Neural progenitor cell (in vitro differentiated cells): Measurements from ENCODE around the gene ELMO1. TPM values are rescaled to one million over a fixed set of nuclear protein-coding genes. Genes with fewer than 3 reads are reported as not detected.

Experiments used
- DNase-seq: peaks from one replicate; pipeline ENCODE4 v3.0.0-alpha.2; 2016; ENCODE audit warnings: low spot score
- H2AFZ ChIP-seq: fragments of 200-600 bp; sonication (generic); replicated peaks from 2 replicates; pipeline ENCODE4 v1.6.1; 2016; ENCODE audit warnings: antibody characterized with exemption
- H3F3A ChIP-seq: fragments of 200-600 bp; sonication (generic); 2 replicates; pipeline ENCODE4 v1.6.1; 2016; ENCODE audit warnings: antibody characterized with exemption, low read depth
- H3K27ac ChIP-seq: fragments of 200-600 bp; sonication (generic); 2 replicates; pipeline ENCODE4 v1.5.1; 2016; ENCODE audit warnings: mild to moderate bottlenecking
- H3K27me3 ChIP-seq: fragments of 200-600 bp; sonication (generic); 2 replicates; pipeline ENCODE4 v1.6.1; 2016; ENCODE audit warnings: mild to moderate bottlenecking, moderate library complexity
- H3K36me3 ChIP-seq: fragments of 200-600 bp; sonication (generic); 2 replicates; pipeline ENCODE4 v1.5.1; 2016
- H3K4me1 ChIP-seq: fragments of 200-600 bp; sonication (generic); 2 replicates; pipeline ENCODE4 v1.6.1; 2016; ENCODE audit warnings: mixed run types
- H3K4me2 ChIP-seq: fragments of 200-600 bp; sonication (generic); 2 replicates; pipeline ENCODE4 v1.6.1; 2016
- H3K4me3 ChIP-seq: fragments of 200-600 bp; sonication (generic); 2 replicates; pipeline ENCODE4 v1.5.1; 2016
- H3K79me2 ChIP-seq: fragments of 200-600 bp; sonication (generic); 2 replicates; pipeline ENCODE4 v1.6.1; 2016; ENCODE audit warnings: low read depth
- H3K9ac ChIP-seq: fragments of 200-600 bp; sonication (generic); 2 replicates; pipeline ENCODE4 v1.6.1; 2016
- H3K9me3 ChIP-seq: fragments of 200-600 bp; sonication (generic); 2 replicates; pipeline ENCODE4 v1.5.1; 2016; ENCODE audit warnings: low read depth
- H4K20me1 ChIP-seq: fragments of 200-600 bp; sonication (generic); 2 replicates; pipeline ENCODE4 v1.6.1; 2016; ENCODE audit warnings: low read depth
- H3K27ac Mint-ChIP-seq: 3 replicates; pipeline ENCODE4 v1.8.0; 2021; ENCODE audit warnings: mixed read lengths
- H3K27me3 Mint-ChIP-seq: 2 replicates; pipeline ENCODE4 v1.8.0; 2022; ENCODE audit warnings: low read depth, mild to moderate bottlenecking, inconsistent platforms, moderate library complexity, mixed read lengths; ENCODE audit not compliant: insufficient read depth
- H3K36me3 Mint-ChIP-seq: 3 replicates; pipeline ENCODE4 v1.8.0; 2021; ENCODE audit warnings: mixed read lengths
- H3K4me1 Mint-ChIP-seq: 3 replicates; pipeline ENCODE4 v1.8.0; 2021; ENCODE audit warnings: mixed read lengths
- H3K4me3 Mint-ChIP-seq: 3 replicates; pipeline ENCODE4 v1.8.0; 2021; ENCODE audit warnings: mild to moderate bottlenecking, moderate library complexity, mixed read lengths
- H3K9me3 Mint-ChIP-seq: 3 replicates; pipeline ENCODE4 v1.8.0; 2020; ENCODE audit warnings: mixed read lengths
- EZH2 ChIP-seq: fragments of 200-600 bp; sonication (generic); IDR thresholded peaks from 2 replicates; pipeline ENCODE4 v1.6.1; 2017; ENCODE audit warnings: antibody characterized with exemption, mild to moderate bottlenecking, moderate library complexity
- EZH2phosphoT487 ChIP-seq: fragments of 200-600 bp; sonication (generic); IDR thresholded peaks from 2 replicates; pipeline ENCODE4 v1.6.1; 2017; ENCODE audit warnings: antibody characterized with exemption
- total RNA-seq: library from RNA; depleted of rRNA; stranded (reverse); fragments of >200 nt; gene quantifications from 2 replicates; pipeline ENCODE4 v1.2.3, GENCODE V29; 2015; ENCODE audit warnings: low replicate concordance
- TF ChIP-seq, protein P1 (sequence below): fragments of 200-600 bp; sonication (generic); IDR thresholded peaks from 2 replicates; pipeline ENCODE4 v1.5.1; 2017; ENCODE audit warnings: antibody characterized with exemption, mild to moderate bottlenecking

The ELMO1 gene
- total RNA-seq, 1 donor from 2014 or later = 22.0 TPM

DNA sequence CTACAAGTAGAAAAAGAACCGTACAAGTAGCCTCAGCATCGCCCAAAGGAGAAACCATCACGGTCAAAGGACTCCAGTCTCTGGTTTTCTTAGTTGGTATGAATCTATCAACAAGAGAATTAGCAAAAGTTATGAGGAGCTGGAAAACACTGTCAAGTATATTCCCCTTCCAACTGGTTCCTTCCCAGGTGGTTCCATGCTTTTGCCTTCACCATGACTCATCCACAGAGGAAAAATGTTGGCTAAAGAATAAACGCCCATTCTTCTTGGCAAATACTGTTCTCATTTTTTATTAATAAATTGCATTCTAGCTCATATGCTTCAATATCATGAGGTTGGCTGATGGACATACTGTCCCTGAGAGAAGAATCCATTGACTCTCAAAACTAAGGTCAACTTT, 6.4 kb downstream of the ELMO1 start:
- H3K4me3 ChIP-seq = no peak overlapping the region
- peaks cover 20% of the 10 kb centered on the region for H3K4me1 ChIP-seq
- H3K79me2 ChIP-seq = peaks cover 7% of the 10 kb centered on the region
- peak overlapping the region; percentile 23 for H3K4me2 ChIP-seq
- no peaks in the 10 kb centered on the region for H3K36me3 ChIP-seq
- no peak overlapping the region for H2AFZ ChIP-seq
- DNase-seq = no peak
- H3K27ac Mint-ChIP-seq = no peak overlapping the region
- no peak overlapping the region for H3K4me3 Mint-ChIP-seq
- H4K20me1 ChIP-seq = no peaks in the 10 kb centered on the region
- H3K9me3 ChIP-seq = no peaks in the 10 kb centered on the region
- peaks cover 2% of the 10 kb centered on the region for H3K9me3 Mint-ChIP-seq
- TF ChIP-seq, protein P1, sequence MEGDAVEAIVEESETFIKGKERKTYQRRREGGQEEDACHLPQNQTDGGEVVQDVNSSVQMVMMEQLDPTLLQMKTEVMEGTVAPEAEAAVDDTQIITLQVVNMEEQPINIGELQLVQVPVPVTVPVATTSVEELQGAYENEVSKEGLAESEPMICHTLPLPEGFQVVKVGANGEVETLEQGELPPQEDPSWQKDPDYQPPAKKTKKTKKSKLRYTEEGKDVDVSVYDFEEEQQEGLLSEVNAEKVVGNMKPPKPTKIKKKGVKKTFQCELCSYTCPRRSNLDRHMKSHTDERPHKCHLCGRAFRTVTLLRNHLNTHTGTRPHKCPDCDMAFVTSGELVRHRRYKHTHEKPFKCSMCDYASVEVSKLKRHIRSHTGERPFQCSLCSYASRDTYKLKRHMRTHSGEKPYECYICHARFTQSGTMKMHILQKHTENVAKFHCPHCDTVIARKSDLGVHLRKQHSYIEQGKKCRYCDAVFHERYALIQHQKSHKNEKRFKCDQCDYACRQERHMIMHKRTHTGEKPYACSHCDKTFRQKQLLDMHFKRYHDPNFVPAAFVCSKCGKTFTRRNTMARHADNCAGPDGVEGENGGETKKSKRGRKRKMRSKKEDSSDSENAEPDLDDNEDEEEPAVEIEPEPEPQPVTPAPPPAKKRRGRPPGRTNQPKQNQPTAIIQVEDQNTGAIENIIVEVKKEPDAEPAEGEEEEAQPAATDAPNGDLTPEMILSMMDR = no peak
- no peak for TF ChIP-seq EZH2
- no peak for TF ChIP-seq EZH2phosphoT487
- no peaks in the 10 kb centered on the region for H3F3A ChIP-seq
- peaks cover 7% of the 10 kb centered on the region for H3K27me3 ChIP-seq
- peaks cover 7% of the 10 kb centered on the region for H3K27me3 Mint-ChIP-seq
- H3K9ac ChIP-seq = no peak overlapping the region
- peaks cover 6% of the 10 kb centered on the region for H3K36me3 Mint-ChIP-seq
- H3K27ac ChIP-seq = no peak overlapping the region
- peaks cover 26% of the 10 kb centered on the region for H3K4me1 Mint-ChIP-seq

DNA sequence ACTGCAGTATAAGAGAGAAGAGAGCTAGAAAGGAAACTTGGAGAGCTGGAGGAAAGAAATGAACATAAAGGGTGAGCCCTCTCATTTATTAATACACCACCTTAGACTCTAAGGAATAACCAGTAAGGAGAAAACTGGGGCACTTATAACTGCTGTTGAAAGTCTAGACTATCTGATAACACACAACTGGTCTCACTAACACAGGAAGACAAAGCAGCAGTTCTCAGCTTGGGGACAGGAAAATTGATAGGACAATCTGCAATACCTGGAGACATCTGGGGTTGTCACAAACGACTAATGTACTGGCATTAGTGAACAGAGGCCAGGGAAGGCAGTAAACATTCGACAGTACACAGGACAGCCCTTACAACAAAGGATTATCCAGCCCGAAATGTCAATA, 6.8 kb downstream of the ELMO1 start:
- Mint-ChIP-seq H3K27me3 (peaks cover 5% of the 10 kb centered on the region), H3K27ac (no peak overlapping the region), H3K4me1 (peaks cover 21% of the 10 kb centered on the region), H3K9me3 (peaks cover 2% of the 10 kb centered on the region), H3K4me3 (no peak overlapping the region), H3K36me3 (peaks cover 6% of the 10 kb centered on the region)
- H3K79me2 ChIP-seq = peaks cover 7% of the 10 kb centered on the region
- H3K27me3 ChIP-seq = peaks cover 3% of the 10 kb centered on the region
- DNase-seq = no peak
- H3K36me3 ChIP-seq = no peaks in the 10 kb centered on the region
- no peaks in the 10 kb centered on the region for H3F3A ChIP-seq
- H2AFZ ChIP-seq = no peak overlapping the region
- H4K20me1 ChIP-seq = no peaks in the 10 kb centered on the region
- H3K9ac ChIP-seq = no peak overlapping the region
- H3K27ac ChIP-seq = no peak overlapping the region
- H3K4me1 ChIP-seq = peaks cover 15% of the 10 kb centered on the region
- peak overlapping the region; percentile 23 for H3K4me2 ChIP-seq
- no peaks in the 10 kb centered on the region for H3K9me3 ChIP-seq
- no peak overlapping the region for H3K4me3 ChIP-seq
- TF ChIP-seq EZH2phosphoT487 = no peak
- TF ChIP-seq, protein P1 = no peak
- no peak for TF ChIP-seq EZH2

DNA sequence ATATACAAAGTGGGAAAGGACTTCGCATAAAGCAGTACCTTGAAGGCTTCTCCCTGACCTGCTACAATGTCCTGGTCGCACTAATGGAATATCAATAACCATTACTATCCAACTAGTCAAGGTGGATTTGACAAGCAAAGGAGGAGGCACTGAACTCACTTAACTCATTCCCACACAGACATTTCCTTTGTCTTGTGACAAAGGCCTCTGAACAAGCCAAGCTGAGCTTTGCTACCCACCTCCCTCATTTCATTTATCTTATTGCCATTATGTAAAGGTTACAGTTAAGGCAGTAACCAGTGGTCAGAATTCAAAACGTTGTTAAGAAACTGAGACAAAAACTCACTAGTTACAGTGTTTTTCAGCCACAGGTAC, 7.3 kb downstream of the ELMO1 start:
- Histone ChIP-seq H3K79me2 (peaks cover 7% of the 10 kb centered on the region), H4K20me1 (no peaks in the 10 kb centered on the region), H3K4me1 (peaks cover 15% of the 10 kb centered on the region), H2AFZ (no peak overlapping the region), H3K4me2 (peak overlapping the region; percentile 23), H3F3A (no peaks in the 10 kb centered on the region), H3K27me3 (no peaks in the 10 kb centered on the region), H3K27ac (no peak overlapping the region), H3K9me3 (no peaks in the 10 kb centered on the region), H3K4me3 (no peak overlapping the region), H3K36me3 (no peaks in the 10 kb centered on the region), H3K9ac (no peak overlapping the region)
- Mint-ChIP-seq H3K4me1 (peaks cover 18% of the 10 kb centered on the region), H3K9me3 (peaks cover 2% of the 10 kb centered on the region), H3K27me3 (peaks cover 5% of the 10 kb centered on the region), H3K27ac (no peak overlapping the region), H3K36me3 (peaks cover 6% of the 10 kb centered on the region), H3K4me3 (no peak overlapping the region)
- TF ChIP-seq EZH2phosphoT487 (no peak), EZH2 (no peak)
- TF ChIP-seq, protein P1 = no peak
- peak; percentile 30 for DNase-seq
